BJ (cell line): ENCODE measurements around the gene HOXC5. TPM values are rescaled to one million over a fixed set of nuclear protein-coding genes. Genes with fewer than 3 reads are reported as not detected.

Experiments
- CTCF ChIA-PET: fragments of 350-600 bp; formaldehyde crosslinking; extraction: SDS; loops from one replicate; lab custom pipeline; 2021; ENCODE audit warnings: antibody characterized with exemption, inconsistent platforms; lab: Yijun Ruan, JAX
- POLR2A ChIA-PET: fragments of 300-600 bp; sonication (Branson Sonifier 250); formaldehyde crosslinking; extraction: SDS; loops from one replicate; lab custom pipeline; 2021; ENCODE audit warnings: antibody characterized with exemption; lab: Charles Lee
- DNase-seq: peaks from one replicate; pipeline ENCODE4 v3.0.0-alpha.2; 2011; ENCODE audit warnings: low read depth
- H3K27me3 ChIP-seq: 2 replicates; pipeline ENCODE4 v1.6.0; 2011; ENCODE audit warnings: low read length; ENCODE audit not compliant: control insufficient read depth, insufficient read depth
- H3K36me3 ChIP-seq: 2 replicates; pipeline ENCODE4 v1.5.1; 2011; ENCODE audit warnings: low read length; ENCODE audit not compliant: control insufficient read depth, insufficient read depth
- H3K4me3 ChIP-seq: 2 replicates; pipeline ENCODE4 v1.5.1; 2011; ENCODE audit warnings: low read depth, mild to moderate bottlenecking, control low read depth, low read length
- polyA plus RNA-seq: library from polyadenylated mRNA; depleted of rRNA; stranded (reverse); fragments of >200 nt; gene quantifications from 2 replicates; pipeline ENCODE4 v1.2.3, GENCODE V29; 2011
- TF ChIP-seq, protein P1 (sequence below): IDR thresholded peaks from 2 replicates; pipeline ENCODE4 v1.5.1; 2011; ENCODE audit warnings: low read depth, mild to moderate bottlenecking, control low read depth, inconsistent platforms, low read length, moderate library complexity; ENCODE audit not compliant: insufficient read depth

Gene HOXC5
- polyA plus RNA-seq, 1 experiment, result not detected

DNA sequence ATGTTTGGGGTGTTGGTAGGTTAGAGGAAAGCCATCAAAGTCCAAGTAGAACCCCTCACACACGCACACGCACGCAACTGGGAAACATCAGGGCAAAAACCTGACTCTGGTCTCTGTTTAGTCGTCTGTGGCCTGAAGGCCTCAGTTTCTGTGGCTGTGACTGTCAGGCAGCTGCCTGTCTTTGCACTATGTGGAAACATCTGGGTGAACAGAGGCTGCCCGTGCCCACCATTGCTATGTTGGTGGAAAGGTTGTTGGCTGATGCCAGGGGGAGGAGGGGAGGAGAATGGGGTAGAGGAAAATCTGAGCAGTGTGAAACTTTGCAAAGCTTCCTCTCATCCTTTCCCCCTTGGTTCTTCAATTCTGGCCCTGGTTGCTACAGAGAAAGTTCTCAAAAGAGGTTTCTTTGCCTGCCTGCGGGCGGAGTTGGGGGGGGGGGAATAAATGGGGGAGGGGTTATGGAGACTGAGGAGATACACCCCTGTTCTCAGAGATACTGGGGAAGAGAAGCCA is 40.4 kb upstream of the HOXC5 start:
- Histone ChIP-seq H3K36me3 (no peaks in the 10 kb centered on the region; the same call in 1 of the 2 replicates), H3K27me3 (peaks cover 11% of the 10 kb centered on the region), H3K4me3 (no peak overlapping the region)
- CTCF ChIA-PET, result interaction anchor here (0.8 to 4.3 kb wide), 8 partner anchors 8 to 246 kb away, joined by 3 to 31 read pairs (median 6); partner anchors contain the start of gene HOXC9
- POLR2A ChIA-PET, result no interaction called here
- TF ChIP-seq, protein P1, sequence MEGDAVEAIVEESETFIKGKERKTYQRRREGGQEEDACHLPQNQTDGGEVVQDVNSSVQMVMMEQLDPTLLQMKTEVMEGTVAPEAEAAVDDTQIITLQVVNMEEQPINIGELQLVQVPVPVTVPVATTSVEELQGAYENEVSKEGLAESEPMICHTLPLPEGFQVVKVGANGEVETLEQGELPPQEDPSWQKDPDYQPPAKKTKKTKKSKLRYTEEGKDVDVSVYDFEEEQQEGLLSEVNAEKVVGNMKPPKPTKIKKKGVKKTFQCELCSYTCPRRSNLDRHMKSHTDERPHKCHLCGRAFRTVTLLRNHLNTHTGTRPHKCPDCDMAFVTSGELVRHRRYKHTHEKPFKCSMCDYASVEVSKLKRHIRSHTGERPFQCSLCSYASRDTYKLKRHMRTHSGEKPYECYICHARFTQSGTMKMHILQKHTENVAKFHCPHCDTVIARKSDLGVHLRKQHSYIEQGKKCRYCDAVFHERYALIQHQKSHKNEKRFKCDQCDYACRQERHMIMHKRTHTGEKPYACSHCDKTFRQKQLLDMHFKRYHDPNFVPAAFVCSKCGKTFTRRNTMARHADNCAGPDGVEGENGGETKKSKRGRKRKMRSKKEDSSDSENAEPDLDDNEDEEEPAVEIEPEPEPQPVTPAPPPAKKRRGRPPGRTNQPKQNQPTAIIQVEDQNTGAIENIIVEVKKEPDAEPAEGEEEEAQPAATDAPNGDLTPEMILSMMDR, result no peak
- no peak for DNase-seq

DNA sequence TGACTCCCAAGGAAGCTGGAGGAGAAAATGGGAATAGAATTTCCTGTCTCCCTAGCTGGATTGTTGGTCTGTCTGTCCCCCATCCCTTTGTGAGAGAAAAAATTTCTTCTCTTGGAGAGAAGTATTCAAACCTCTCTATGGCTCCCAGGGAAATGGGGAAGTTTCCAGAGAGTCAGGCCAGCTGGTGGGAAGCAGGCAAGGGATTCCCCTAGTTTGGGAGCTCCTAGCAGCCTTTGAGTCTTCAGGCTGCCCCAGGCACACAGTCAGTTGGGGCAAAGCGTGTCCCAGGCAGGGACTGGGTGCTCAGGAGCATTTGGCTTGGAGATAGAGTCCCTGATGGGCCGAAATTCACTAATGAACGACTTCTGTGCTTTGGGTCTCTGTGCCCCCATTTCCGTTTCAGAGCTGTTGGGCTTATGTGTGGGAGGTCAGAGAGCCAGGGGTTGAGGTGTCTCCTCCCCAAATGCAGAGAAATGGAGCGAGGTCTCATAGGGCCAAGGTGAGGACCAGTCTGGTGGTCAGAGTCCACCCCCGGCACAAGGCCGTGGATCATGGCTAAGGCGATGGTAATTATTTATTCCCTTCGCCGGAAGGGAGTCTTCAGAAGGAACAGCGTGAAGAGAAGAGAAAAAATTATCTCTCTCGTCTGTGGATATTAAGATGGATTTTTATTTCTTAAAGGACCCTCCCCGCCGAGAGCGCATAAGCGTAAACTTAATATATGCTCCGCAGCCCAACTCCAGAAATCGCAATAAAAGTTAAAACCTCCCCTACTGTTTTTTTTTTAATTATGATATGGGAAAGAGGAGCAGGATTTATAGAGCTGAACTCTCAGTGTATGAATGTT is 39.5 kb upstream of the HOXC5 start:
- no peak for DNase-seq
- TF ChIP-seq, protein P1, result no peak
- no peaks in the 10 kb centered on the region; the same call in 1 of the 2 replicates for H3K36me3 ChIP-seq
- POLR2A ChIA-PET, result no interaction called here
- no peak overlapping the region for H3K4me3 ChIP-seq
- CTCF ChIA-PET, result interaction anchor here (0.5 to 4.3 kb wide), 6 partner anchors 9 to 250 kb away, joined by 3 to 31 read pairs (median 4); no protein-coding TSS in a partner anchor
- peaks cover 11% of the 10 kb centered on the region for H3K27me3 ChIP-seq

DNA sequence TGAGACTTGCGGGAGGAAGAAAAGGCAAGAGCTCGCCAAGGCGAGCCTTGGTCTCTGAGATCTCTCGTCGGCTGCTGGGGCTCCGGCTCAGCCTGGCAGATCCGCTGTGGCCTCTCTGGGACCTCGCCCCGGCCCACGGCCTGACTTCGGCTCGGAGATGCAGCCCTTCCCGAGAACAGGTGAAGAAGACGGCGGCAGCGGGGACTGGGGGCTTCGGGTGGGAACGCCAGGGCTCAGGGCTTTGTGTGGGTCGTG is 38.9 kb upstream of the HOXC5 start:
- Histone ChIP-seq H3K36me3 (no peaks in the 10 kb centered on the region; the same call in 1 of the 2 replicates), H3K4me3 (no peak overlapping the region), H3K27me3 (peaks cover 10% of the 10 kb centered on the region)
- DNase-seq, result no peak
- ChIA-PET POLR2A (no interaction called here), CTCF (interaction anchor here (4.3 kb wide), 1 partner anchor 214 kb away, joined by 31 read pairs; no protein-coding TSS in a partner anchor)
- TF ChIP-seq, protein P1, result no peak

DNA sequence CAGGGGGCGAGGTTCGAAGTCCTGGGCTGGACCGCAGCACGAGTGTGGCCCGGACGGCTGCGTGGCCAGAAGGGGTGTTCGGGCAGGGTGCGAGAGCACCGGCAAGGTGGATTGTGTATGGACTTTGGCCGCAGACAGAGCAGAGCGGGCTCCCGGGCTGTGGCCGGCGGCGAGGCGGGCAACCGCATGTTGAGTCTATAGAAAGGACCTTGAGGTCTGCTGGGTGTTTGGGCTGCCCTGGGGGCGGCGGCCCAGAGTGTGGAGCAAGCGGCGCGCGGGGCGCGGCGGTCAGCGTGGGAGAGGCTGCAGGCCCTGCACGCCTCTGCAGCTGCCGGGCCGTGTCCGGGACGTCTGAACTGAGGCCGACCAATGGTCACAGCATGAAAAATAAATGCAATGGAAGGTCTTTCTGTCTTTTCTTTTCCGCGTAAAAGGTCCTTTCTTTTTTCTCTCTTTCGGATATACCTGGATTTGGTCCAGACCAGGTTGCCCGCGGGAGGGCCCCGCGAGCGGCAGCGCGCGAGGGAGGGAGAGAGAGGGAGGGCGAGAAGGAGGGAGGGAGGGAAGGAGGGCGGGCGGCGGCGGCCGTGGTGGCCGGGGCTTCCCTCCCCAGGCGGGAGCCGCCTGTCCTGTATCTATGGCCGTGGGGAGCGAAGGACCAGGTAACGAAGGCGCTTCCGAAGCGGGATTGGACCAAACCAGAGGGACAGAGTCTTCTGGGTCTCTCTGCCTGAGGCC is 38.4 kb upstream of the HOXC5 start:
- CTCF ChIA-PET, result no interaction called here
- H3K27me3 ChIP-seq, result peaks cover 10% of the 10 kb centered on the region
- TF ChIP-seq, protein P1, result no peak
- DNase-seq, result no peak
- no peaks in the 10 kb centered on the region; the same call in 1 of the 2 replicates for H3K36me3 ChIP-seq
- H3K4me3 ChIP-seq, result no peak overlapping the region
- POLR2A ChIA-PET, result no interaction called here

DNA sequence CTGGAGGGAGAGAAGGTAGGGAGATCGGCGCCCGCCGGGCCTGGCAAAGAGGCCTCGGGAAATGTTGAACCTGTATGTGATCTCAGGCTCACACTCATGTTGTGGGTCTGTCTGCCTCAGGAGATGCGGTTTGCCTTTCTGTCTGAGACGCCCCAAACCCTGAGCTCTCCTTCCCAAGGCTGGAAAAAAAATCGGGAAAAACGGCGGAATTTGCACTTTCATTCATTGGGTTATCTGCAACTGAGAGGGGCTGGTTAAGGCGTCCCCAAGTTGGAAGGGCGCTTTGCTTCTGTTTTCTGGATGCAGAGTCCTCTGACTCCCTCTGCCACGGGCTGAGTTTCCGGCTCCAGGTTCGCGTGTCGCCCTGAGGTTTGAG is 37.9 kb upstream of the HOXC5 start:
- ChIA-PET CTCF (no interaction called here), POLR2A (no interaction called here)
- peaks cover 10% of the 10 kb centered on the region for H3K27me3 ChIP-seq
- H3K36me3 ChIP-seq, result no peaks in the 10 kb centered on the region; the same call in 1 of the 2 replicates
- DNase-seq, result no peak
- no peak overlapping the region for H3K4me3 ChIP-seq
- TF ChIP-seq, protein P1, result no peak
